Endothelial cell of umbilical vein (primary cell): ENCODE results near the gene SHLD2. TPM values are rescaled to one million over a fixed set of nuclear protein-coding genes. Genes with fewer than 3 reads are reported as not detected.

Experiments
- BruUV-seq: library from RNA; stranded (reverse); fragments of 400-500 nt; replicated peaks from 2 replicates; lab custom pipeline; 2021; lab: Mats Ljungman, UMichigan
- CTCF ChIA-PET: fragments of 300-600, 350-600 bp; sonication (Branson Sonifier 250); formaldehyde crosslinking; loops from one replicate; lab custom pipeline; 2021; ENCODE audit warnings: antibody characterized with exemption, inconsistent platforms; lab: Charles Lee
- POLR2A ChIA-PET: fragments of 300-600, 350-600 bp; sonication (Branson Sonifier 250); formaldehyde crosslinking; loops from one replicate; lab custom pipeline; 2021; ENCODE audit warnings: antibody characterized with exemption, inconsistent platforms; lab: Charles Lee
- DNase-seq: peaks from one replicate; pipeline ENCODE4 v3.0.0-alpha.2; 2011; ENCODE audit warnings: low read depth, low spot score
- FAIRE-seq: peaks from 2 replicates; lab custom pipeline; 2011; peaks lifted over from hg19 to GRCh38; lab: Jason Lieb, UNC
- H2AFZ ChIP-seq: 2 replicates; pipeline ENCODE4 v1.6.0; 2012; ENCODE audit warnings: low read depth, low read length, control low read depth, inconsistent platforms
- H3K27ac ChIP-seq: 2 replicates; pipeline ENCODE4 v1.5.1; 2011; ENCODE audit warnings: low read depth, mild to moderate bottlenecking, control low read depth, low read length, moderate library complexity; ENCODE audit not compliant: insufficient read depth
- H3K27me3 ChIP-seq, 2 experiments: 2 replicates each; pipeline versions ENCODE4 v1.6.0 to v1.6.1; 2011; ENCODE audit warnings: low read length in 2 of 2, mixed read lengths in 1 of 2; ENCODE audit not compliant: control insufficient read depth in 2 of 2, insufficient read depth in 2 of 2
- H3K36me3 ChIP-seq, 2 experiments: 2 replicates in 1 of 2; 3 replicates in 1 of 2; pipeline ENCODE4 v1.5.1; 2011; ENCODE audit warnings: low read length in 2 of 2, mild to moderate bottlenecking in 1 of 2, moderate library complexity in 1 of 2; ENCODE audit not compliant: control insufficient read depth in 2 of 2, insufficient read depth in 2 of 2; ENCODE audit errors: extremely low read depth in 1 of 2
- H3K4me1 ChIP-seq: 3 replicates; pipeline ENCODE4 v1.5.1; 2011; ENCODE audit warnings: mild to moderate bottlenecking, low read length; ENCODE audit not compliant: control insufficient read depth, insufficient read depth; ENCODE audit errors: extremely low read depth
- H3K4me2 ChIP-seq: 2 replicates; pipeline ENCODE4 v1.6.1; 2011; ENCODE audit warnings: low read length, control low read depth, mixed read lengths; ENCODE audit not compliant: insufficient read depth
- H3K4me3 ChIP-seq, 3 experiments: fragments of 200-600 bp in 1 of 3; sonication (generic), shearing (Covaris generic) in 1 of 3; replicated peaks in 1 of 3; 2 replicates each; pipeline ENCODE4 v1.5.1; 2011 to 2016; ENCODE audit warnings: control low read depth in 3 of 3, low read length in 3 of 3, mild to moderate bottlenecking in 2 of 3, inconsistent platforms in 1 of 3, low read depth in 1 of 3, moderate library complexity in 1 of 3; ENCODE audit not compliant: insufficient read depth in 1 of 3
- H3K79me2 ChIP-seq: 2 replicates; pipeline ENCODE4 v1.6.0; 2012; ENCODE audit warnings: low read length, inconsistent platforms; ENCODE audit not compliant: control insufficient read depth, insufficient read depth
- H3K9ac ChIP-seq: replicated peaks from 2 replicates; pipeline ENCODE3; 2011; ENCODE audit warnings: low read length, control low read depth; ENCODE audit not compliant: insufficient read depth; ENCODE audit errors: extremely low read depth
- H3K9me1 ChIP-seq: replicated peaks from 3 replicates; pipeline ENCODE4 v1.6.0; 2011; ENCODE audit warnings: mild to moderate bottlenecking, low read length; ENCODE audit not compliant: control insufficient read depth, insufficient read depth; ENCODE audit errors: extremely low read depth
- H3K9me3 ChIP-seq: replicated peaks from 2 replicates; pipeline ENCODE4 v1.5.1; 2012; ENCODE audit warnings: low read length, inconsistent platforms; ENCODE audit not compliant: control insufficient read depth, insufficient read depth
- H4K20me1 ChIP-seq: replicated peaks from 2 replicates; pipeline ENCODE3; 2011; ENCODE audit warnings: mild to moderate bottlenecking, low read length; ENCODE audit not compliant: control insufficient read depth, insufficient read depth; ENCODE audit errors: extremely low read depth
- EZH2 ChIP-seq: IDR thresholded peaks from 2 replicates; pipeline ENCODE4 v1.6.1; 2012; ENCODE audit warnings: borderline replicate concordance, low read depth, mild to moderate bottlenecking, moderate library complexity, low read length, inconsistent platforms; ENCODE audit not compliant: severe bottlenecking
- FOS ChIP-seq: IDR thresholded peaks from 2 replicates; pipeline ENCODE4 v1.6.1; 2011; ENCODE audit warnings: mild to moderate bottlenecking, low read length, moderate library complexity, borderline replicate concordance; ENCODE audit not compliant: insufficient read depth
- GATA2 ChIP-seq: IDR thresholded peaks from 2 replicates; pipeline ENCODE4 v1.7.0; 2011; ENCODE audit warnings: low read depth, mild to moderate bottlenecking, moderate library complexity, mixed read lengths, low read length; ENCODE audit not compliant: insufficient read length, insufficient read depth
- JUN ChIP-seq: IDR thresholded peaks from 2 replicates; pipeline ENCODE4 v1.6.1; 2011; ENCODE audit warnings: borderline replicate concordance, low read depth; ENCODE audit not compliant: insufficient read length, insufficient read depth
- MYC ChIP-seq: IDR thresholded peaks from one replicate; pipeline ENCODE4 v1.6.1; 2011; ENCODE audit warnings: mild to moderate bottlenecking, low read depth, low read length
- POLR2A ChIP-seq: IDR thresholded peaks from 2 replicates; pipeline ENCODE4 v1.6.1; 2012; ENCODE audit warnings: low read depth, mild to moderate bottlenecking, control low read depth, low read length
- POLR2AphosphoS5 ChIP-seq: IDR thresholded peaks from 2 replicates; pipeline ENCODE4 v1.6.1; 2012; ENCODE audit warnings: low read depth, mild to moderate bottlenecking, control low read depth, low read length, moderate library complexity; ENCODE audit not compliant: insufficient read depth
- dilution Hi-C: fragments of 300-500 bp; cut with MboI; formaldehyde crosslinking; loops from one replicate; pipeline ENCODE4 v1.15.0; 2019; ENCODE audit warnings: low sequenced_read_pairs; ENCODE audit not compliant: extremely low pct_ligation_motif_present
- intact Hi-C: fragments of 100-400 bp; cut with micrococcal nuclease; formaldehyde crosslinking; loops from one replicate; pipeline ENCODE4 v1.10.0; 2022
- polyA plus RNA-seq, 4 experiments: library from polyadenylated mRNA; depleted of rRNA in 3 of 4; stranded (reverse) in 3 of 4; unstranded in 1 of 4; fragments of >200 nt; gene quantifications; 2 replicates each; pipeline versions ENCODE4 v1.2.1 to v1.2.3, GENCODE V29; 2011 to 2012; ENCODE audit warnings: missing spikeins in 1 of 4
- total RNA-seq: library from RNA; stranded (reverse); gene quantifications from 2 replicates; pipeline ENCODE4 v1.2.3, GENCODE V29; 2021
- TF ChIP-seq, protein P1 (sequence below), 2 donors: IDR thresholded peaks; 1 replicate in 1 of 2; 2 replicates in 1 of 2; pipeline ENCODE4 v1.5.1; 2011; ENCODE audit warnings: low read length in 2 of 2, mild to moderate bottlenecking in 2 of 2, moderate library complexity in 2 of 2, control low read depth in 1 of 2, inconsistent platforms in 1 of 2, low read depth in 1 of 2; ENCODE audit not compliant: insufficient read depth in 1 of 2; ENCODE audit errors: extremely low read depth in 1 of 2
- TF ChIP-seq, protein P2 (sequence below): IDR thresholded peaks from 2 replicates; pipeline ENCODE4 v1.6.1; 2011; ENCODE audit not compliant: insufficient read depth, insufficient read length

The SHLD2 gene
- total and polyA plus RNA-seq, 2 donors (not counting 3 experiments of a cell fraction or from before 2014, with no cell fraction given), result 6.1 to 22.4 TPM

DNA sequence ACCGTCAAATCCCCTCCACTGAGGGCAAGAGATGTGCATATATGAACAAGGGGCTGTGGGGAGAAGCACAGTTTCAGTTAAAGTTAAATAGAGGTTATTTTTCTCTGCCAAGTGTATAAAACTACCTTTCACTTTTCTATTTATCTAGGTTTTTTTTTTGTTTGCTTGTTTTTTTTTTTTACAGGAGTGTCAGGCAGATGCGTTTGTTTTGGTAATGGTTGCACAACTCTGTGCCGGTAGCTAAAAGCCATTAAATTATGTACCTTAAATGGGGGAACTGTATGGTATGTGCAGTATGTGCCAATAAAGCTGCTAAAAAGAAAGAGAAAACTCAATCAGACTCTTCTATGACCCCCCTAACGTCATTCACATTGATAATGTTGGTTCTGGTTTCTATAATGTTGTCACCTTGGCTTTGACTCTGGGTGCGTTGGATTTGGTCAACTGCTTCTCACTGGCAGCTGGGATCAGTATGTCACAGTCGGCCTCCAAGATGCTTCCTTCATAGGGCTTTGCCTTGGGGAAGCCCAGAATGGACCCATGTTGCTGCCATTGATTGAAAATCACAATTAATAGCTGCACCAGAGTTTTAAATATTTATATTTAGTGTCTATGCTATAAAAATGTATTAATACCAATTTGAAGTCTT lies 34.6 kb upstream of the SHLD2 start:
- H3K27me3 ChIP-seq, result no peaks in the 10 kb centered on the region
- POLR2A ChIA-PET, result no interaction called here
- no peak for TF ChIP-seq MYC
- TF ChIP-seq, protein P1, sequence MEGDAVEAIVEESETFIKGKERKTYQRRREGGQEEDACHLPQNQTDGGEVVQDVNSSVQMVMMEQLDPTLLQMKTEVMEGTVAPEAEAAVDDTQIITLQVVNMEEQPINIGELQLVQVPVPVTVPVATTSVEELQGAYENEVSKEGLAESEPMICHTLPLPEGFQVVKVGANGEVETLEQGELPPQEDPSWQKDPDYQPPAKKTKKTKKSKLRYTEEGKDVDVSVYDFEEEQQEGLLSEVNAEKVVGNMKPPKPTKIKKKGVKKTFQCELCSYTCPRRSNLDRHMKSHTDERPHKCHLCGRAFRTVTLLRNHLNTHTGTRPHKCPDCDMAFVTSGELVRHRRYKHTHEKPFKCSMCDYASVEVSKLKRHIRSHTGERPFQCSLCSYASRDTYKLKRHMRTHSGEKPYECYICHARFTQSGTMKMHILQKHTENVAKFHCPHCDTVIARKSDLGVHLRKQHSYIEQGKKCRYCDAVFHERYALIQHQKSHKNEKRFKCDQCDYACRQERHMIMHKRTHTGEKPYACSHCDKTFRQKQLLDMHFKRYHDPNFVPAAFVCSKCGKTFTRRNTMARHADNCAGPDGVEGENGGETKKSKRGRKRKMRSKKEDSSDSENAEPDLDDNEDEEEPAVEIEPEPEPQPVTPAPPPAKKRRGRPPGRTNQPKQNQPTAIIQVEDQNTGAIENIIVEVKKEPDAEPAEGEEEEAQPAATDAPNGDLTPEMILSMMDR (IDR thresholded peaks at IDR 0.05; ENCODE audit: extremely low read depth in 1 of 2, insufficient read depth in 1 of 2, low read depth in 1 of 2, low read length in 2 of 2), result no peak
- TF ChIP-seq POLR2A, result no peak
- no peak for TF ChIP-seq JUN
- TF ChIP-seq POLR2AphosphoS5, result no peak
- no peak for TF ChIP-seq GATA2
- no peak for TF ChIP-seq EZH2
- TF ChIP-seq FOS, result no peak
- TF ChIP-seq, protein P2, sequence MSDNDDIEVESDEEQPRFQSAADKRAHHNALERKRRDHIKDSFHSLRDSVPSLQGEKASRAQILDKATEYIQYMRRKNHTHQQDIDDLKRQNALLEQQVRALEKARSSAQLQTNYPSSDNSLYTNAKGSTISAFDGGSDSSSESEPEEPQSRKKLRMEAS, result no peak
- no peak overlapping the region for H2AFZ ChIP-seq
- H3K4me3 ChIP-seq, result no peak overlapping the region
- H3K4me1 ChIP-seq, result no peaks in the 10 kb centered on the region
- no peak overlapping the region for H3K27ac ChIP-seq
- FAIRE-seq (no peak), DNase-seq (no peak)
- no peak overlapping the region for H3K4me2 ChIP-seq
- dilution Hi-C loops (no loop called here), intact Hi-C loops (no loop called here)
- BruUV-seq, result no TSS peak
- H4K20me1 ChIP-seq, result no peaks in the 10 kb centered on the region
- peaks cover 4 to 10% of the 10 kb centered on the region in 2 experiments for H3K36me3 ChIP-seq
- no peak overlapping the region for H3K9ac ChIP-seq
- H3K9me3 ChIP-seq, result no peaks in the 10 kb centered on the region
- CTCF ChIA-PET, result interaction anchor here (0.9 to 1.0 kb wide), 2 partner anchors 9 to 94 kb away, joined by 3 read pairs; no protein-coding TSS in a partner anchor
- no peaks in the 10 kb centered on the region for H3K79me2 ChIP-seq
- no peaks in the 10 kb centered on the region for H3K9me1 ChIP-seq
